SH-SY5Y (cell line): ENCODE results near the gene CNOT3.

Source experiments
- GATA2 ChIP-seq: IDR thresholded peaks from 2 replicates; pipeline ENCODE4 v1.6.1; 2011; ENCODE audit warnings: mild to moderate bottlenecking, low read depth, low read length
- GATA3 ChIP-seq: IDR thresholded peaks from 2 replicates; pipeline ENCODE4 v1.6.1; 2011; ENCODE audit warnings: low read depth, mild to moderate bottlenecking, low read length, moderate library complexity

DNA sequence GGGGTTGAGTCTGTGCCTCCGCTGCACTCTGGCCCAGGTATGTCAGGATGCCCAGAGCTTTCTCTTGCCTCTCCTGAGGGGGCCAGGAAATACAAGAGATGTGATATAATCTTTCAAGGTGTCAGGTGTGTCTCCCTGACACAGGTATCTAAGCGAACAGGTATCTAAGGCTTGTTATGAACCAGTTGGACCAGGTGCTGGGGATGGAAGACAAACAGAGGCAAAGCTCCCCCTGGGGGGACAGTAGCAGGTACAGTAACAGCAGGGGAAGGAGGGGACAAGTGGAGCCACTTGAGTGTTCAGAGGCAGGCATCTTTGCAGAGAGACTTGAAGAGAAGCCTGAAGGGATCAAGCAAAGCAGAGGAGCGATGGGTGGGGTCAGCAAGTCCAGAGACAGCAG, 19.4 kb downstream of the CNOT3 start:
- TF ChIP-seq GATA2 (no peak), GATA3 (no peak)
